CD1c-positive myeloid dendritic cell (primary cell): ENCODE data around the gene KIRREL3.
"Not testable (repeated sequence)": the region's sequence is repeated elsewhere in the genome, so short reads cannot be mapped to it uniquely, and the experiment has no call there.

Experiments used
- DNase-seq: peaks from one replicate; pipeline ENCODE4 v3.0.0-alpha.2; 2016; ENCODE audit errors: extremely low spot score

The KIRREL3 gene

DNA sequence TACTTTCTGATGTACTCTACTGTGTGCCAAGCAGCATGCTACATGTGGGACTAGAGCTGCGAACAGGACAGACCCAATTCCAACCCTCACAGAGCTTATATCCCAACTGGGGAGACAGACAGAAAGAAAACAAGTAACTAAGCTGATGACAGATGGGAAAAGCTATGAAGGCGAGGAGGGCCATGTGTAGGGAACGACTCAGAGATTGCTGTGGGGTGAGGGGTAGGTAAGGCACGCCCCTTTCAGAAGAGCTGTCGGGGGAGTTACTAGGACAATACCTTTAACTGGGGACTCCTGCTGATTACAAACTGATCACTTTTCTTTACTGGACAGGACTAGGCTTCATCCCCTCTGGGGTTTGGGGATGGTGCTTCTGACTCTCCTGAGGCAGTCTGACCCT, 596.2 kb downstream of the KIRREL3 start:
- DNase-seq: no peak

DNA sequence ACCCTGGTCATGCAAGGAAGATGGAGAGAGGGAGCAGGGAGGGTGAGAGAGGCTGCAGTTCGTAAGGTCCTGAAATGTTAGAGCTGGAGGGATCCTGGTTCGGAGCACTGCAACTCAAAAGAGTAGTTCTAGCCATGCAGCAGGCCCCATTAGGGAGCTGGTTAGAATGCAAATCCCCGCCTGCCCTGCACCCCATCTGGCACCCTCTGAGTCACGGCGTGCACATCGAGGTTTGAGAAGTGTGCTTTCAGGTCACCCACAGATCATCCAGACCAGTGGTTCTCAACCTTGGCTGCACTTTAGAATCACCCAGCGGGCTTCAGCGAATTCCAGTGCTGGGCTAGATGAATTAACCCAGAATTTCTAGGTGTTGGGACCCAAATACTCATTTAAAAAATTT, 596.9 kb downstream of the KIRREL3 start:
- no peak for DNase-seq

DNA sequence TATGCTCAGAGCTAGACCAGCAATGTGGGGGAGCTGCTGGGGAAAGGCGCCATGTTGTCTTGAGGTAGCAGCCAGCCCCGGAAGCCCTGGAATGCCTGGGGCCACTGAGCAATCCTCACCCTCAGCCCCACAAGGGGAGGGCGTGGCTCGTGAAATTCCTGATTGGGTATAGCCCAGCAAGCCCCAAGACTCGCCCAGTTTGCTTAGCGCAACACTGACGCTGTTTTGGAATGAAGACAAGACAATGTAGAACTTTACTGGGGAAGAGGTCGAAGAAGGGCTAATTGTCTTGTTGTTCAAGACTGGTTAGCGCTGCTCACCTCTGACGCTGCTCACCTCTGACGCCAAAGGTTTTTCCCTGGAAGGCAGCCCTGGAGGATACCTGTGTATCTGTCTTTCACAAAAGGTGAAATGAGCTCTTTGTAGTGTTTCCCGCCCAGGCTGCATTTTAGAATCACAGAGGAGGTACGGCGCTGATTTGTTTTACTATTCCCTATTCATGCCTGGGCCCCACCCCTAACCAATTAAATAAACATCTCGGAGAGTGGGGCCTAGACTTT, 597.5 kb downstream of the KIRREL3 start:
- no peak for DNase-seq

DNA sequence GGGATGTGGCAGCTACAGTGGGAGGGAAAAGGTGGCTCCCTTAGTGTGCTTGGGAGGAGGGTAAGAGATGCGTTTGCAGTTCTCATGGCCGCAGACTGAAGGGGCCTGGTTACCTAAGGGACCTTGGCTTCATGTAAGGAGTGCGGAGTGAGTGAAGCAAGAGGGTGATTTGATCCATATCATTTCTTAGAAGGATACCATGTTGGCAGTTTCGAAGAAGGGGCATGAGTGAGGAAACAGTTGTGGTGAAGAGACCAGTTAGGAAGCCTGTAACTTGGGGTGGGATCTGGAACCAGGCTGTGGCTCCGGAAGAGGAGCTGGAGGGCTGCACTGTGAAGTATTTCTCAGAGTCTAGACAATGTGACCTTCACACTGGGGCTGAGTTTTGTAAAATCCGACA, 600.1 kb downstream of the KIRREL3 start:
- DNase-seq: no peak

DNA sequence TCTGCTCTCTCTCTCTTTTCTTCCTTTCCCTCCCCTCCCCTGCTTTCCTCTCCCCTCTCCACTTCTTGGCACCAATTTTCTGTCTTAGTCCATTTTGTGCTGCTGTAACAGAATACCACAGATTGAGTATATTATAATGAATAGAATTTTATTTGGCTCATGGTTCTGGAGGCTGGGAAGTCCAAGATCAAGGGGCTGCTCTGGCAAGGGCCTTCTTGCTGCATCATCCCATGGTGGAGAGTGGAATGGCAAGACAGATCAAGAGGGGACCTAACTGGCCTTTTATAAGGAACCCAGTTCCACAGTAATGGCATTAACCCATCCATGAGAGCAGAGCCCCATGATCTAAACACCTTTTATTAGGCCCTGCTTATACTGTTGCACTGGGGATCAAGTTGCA, 600.6 kb downstream of the KIRREL3 start:
- DNase-seq: no peak

DNA sequence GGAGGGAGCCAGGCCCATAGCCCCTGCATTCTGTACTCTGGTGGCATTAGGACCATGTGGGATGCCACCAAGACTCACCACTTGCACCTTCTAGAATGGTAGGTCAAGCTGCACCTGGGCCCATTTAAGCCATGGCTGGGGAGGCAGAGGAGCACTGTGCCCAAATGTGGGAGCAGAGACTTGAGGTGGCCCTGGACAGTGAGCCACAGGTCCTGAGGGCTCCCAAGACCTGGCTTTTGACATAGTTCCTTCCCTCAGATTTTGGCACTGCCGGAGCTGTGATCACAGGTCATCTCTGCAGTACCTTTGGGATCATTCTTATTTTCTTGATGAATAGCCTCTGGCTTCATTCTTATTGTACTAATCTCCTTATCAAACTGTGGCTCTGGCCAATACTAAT, 601.8 kb downstream of the KIRREL3 start:
- DNase-seq: no peak

DNA sequence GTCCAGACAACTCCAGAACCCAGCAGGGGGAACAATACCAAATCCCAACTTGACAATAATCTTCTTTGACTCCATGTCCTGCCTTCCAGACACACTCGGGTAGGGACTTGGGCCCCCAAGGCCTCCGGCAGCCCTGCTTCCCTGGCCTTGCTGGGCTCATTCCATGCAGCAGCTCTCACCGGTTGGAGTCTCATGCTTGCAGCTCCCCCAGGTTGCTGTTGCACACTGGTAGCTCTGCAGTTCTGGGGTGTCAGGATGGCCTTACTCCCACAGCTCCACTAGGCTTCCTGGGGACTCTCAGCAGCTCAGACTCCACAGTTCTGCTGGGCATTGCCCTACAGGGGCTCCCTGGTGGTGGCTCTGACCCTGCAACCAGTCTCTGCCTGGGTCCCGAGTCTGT, 602.3 kb downstream of the KIRREL3 start:
- no peak for DNase-seq

DNA sequence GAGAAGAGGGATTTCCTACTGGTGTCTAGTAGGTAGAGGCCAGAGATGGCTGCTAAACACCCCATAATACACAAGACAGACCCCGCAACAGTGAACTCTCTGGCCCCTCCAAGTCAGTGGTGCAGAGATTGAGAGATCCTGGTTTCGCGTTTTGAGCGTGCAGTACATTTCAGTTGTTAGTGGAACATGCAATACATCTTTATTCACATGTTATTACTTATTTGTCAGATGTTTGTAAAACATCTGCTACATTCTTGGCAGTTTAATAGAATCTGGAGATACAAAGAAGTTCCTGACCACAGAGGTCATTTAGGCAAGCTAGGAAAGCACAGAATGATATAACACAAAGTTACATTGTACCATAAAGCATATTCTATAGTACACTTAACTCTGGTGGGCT, 603.6 kb downstream of the KIRREL3 start:
- no peak for DNase-seq

DNA sequence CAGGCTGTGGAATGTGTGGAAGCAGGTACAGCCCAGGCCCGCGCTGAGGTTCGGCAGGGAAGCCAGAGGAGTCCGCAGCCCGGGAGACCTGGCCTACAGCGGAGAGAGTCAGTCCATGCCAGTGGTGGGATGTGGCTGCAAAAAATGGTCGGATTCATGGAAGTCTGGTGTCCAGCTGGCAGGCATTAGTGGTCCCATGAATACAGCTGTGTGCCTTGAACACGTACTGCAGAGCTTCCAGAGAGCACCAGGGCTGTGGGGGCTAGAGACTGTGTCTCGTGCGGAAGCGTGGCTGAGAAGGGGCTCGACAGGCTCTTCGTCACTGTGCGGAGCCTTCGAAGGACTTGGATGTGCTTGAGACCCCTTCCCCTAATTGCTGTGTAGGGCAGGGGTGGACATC, 604.3 kb downstream of the KIRREL3 start:
- DNase-seq: not testable (repeated sequence)

DNA sequence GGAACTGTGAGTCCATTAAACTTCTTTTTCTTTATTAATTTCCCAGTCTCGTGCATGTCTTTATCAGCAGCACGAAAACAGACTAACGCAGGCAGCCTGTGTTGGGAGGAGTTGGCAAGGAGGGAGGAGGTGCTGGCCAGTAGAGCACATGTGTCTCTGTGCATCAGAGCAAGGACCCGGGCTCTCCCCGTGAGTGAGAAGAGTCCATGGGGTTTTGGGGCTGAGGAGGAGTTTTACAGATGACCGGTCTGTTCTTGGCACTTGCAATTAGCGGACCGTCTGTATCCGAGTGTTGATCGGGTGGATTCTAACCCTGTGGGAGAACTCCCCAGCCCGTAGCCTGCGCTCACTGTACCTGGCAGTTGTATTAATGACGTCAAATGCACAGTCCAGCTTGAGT, 604.8 kb downstream of the KIRREL3 start:
- not testable (repeated sequence) for DNase-seq

DNA sequence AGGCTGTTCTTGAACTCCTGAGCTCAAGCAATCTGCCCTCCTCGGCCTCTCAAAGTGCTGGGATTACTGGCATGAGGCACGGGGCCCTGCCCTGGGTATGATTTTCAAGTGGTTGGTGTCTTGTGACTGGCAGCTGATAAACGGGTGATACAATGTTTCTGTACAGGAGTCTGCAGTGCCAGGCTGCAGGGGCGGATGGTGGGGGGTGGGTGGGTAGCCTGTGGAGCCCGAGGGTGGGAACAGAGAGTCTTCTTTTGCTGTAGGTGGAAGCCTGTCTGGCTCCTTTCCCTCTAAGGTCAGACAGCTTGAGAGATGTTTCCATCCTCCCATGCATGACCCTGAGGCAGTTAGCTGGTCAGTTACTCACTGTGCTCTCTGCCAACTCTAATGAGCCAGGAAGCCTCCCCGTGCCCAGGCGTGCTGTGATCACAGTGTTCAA, 605.9 kb downstream of the KIRREL3 start:
- not testable (repeated sequence) for DNase-seq

DNA sequence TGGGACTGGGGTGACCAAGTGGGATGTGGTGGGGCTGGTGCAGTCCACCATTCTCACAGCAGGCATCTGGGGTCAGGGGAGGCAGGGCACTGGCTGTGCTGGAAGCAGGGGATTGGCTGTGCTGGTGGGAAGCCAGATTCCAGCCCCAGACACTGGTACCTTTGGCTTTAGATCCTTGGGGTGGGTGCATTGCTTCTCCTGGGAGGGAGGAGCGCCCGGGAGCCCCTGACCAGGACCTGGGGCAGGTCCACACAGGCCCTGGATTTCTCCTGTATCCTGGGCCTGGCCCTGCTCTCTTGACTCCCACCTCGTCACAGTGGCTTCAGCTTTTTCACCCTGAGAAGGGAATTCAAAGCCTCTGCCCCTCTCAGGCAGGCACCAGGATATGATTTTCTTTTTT, 606.5 kb downstream of the KIRREL3 start:
- DNase-seq: no peak

DNA sequence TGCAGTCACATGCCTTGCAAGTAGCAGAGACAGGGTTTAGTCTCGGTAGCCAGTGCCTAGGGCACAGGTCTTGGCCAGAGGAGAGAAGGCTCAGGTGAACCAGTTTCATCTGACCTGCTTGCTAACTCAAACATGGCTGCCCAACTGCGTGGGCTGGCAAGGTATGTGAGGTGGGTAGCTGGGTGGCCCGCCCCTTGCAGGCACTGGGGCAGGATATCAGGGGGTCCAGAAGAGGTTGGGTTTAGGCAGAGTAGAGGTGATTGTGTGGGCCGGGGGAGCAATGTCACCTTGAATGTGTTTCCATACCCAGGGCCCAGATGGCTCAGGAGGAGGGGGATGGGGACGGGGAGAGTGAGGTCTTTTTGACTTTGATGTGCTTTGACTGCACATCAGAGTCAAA, 607.4 kb downstream of the KIRREL3 start:
- no peak for DNase-seq

DNA sequence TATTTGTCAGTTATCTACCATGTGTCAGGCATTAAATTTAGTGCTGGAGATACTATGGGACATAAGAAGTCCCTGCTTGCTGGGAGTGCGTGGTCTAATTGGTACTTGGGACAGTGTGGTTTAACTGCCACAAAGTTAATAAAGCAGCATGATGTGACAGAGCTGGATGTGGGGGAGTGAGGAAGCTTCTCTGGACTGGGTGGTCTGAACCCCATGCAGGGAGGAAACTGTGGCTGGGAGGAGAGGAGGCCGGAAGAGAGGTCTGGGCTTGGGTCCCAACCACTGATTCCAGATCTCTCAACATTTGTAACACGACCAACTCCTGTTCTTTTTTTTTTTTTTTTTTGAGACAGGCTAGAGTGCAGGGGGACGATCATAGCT, 607.9 kb downstream of the KIRREL3 start:
- no peak for DNase-seq

DNA sequence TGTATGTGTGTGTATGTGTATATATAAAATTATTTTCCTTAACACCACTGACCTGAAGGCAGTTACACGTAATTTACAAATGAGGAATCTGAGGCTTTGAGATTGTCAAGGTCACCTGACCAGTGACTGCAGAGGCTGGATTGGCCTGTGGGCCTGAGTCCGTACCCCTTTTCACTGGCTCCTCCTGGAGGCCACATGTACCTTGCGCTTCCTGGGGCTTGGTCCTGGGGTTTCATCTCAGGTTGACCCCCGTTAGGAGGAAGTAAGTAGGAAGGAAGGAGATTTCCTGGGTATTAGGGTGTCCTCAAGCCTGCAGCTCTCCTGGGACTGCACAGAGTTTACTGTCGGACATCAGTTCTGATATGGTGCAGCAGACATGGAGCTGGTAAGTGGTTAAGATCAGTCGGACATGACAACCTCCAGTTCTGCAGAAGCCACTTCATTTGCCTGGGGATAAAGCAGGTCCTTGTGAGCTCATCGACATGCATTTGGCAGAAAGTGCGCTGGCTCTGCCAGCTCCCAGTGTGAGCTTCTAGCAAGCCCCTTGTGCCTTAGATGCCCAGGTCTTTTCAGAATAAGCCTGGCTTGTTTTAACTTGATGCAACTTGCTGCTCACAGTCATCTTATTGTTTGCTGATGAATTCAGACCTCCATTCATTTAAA, 608.5 kb downstream of the KIRREL3 start:
- DNase-seq: peak; percentile 64

DNA sequence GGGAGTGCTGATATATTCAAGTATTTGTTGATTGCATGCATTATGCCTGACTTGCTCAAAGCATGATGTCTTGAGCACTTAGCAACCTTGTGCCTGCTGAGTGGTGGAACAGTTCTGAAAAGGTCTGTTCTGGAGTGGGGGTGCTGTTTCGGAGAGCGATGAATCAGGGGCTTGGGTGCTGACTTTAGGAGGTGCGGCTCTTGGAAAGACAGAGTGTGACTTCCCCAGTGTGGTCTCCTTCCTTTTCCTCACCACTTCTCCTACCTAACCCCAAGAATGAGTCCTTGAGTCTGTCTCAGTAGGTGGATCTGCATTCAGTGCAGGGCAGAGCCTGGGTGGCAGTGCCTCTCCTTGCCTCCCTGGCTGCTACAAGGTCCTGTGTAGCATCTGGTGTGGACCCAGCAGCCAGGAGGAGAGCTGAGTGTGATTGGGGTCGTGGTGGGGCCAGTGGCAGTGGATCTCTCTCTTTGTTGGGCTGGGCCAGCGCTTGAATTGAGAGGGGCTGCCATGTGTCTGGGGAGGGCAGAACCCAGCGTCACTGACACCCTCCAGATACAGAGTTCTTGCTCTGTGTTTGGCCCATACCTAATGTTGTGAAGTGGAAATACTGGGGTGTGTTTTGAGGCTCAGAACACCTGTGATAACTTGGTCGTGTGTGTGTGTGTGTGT, 609.1 kb downstream of the KIRREL3 start:
- peak; percentile 4 for DNase-seq

DNA sequence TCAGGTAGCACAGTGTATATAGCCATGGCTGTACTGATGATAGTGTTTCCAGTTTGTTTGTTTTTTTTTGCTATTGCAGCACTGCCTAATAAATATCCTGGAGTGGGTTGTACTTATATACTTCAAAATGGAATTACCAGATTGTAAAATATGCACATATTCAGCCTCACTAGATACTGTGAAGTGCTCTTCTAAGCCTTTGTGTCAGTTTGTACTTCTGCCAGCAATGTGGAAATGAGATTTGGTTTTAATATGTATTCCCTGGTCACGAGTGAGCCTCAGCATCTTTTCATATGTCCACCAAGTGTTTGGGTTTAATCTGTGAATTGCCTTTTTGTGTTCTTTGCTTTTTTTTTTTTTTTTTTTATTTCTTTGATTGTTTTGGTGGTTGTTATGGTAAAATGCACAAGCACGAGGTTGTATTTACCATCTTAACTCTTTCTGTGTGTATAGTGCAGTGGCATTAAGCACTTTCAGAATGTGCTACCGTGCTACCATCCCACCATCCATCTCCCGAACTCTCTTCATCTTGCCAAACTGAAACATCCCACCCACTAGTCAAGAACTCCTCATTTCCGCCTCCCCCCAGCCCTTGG, 610.2 kb downstream of the KIRREL3 start:
- no peak for DNase-seq

DNA sequence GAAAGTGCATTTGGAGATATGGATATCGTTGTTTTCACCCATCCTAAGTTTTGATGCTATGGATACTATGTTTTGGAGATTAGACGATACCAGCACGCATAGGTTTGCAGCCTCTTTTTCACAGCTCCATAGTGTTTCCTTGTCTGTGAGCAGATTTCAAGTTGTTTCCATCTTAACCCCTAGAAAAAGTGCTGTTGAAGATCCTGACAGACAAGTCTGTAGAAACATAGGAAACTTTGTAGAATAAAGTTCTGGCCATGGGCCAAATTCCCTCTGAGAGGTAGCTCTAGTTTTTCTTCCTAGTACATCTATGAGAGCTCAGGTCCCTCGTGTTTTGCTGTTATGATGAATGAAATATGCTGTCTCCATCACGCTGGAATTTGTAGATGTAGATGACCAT, 612.7 kb downstream of the KIRREL3 start:
- no peak for DNase-seq

DNA sequence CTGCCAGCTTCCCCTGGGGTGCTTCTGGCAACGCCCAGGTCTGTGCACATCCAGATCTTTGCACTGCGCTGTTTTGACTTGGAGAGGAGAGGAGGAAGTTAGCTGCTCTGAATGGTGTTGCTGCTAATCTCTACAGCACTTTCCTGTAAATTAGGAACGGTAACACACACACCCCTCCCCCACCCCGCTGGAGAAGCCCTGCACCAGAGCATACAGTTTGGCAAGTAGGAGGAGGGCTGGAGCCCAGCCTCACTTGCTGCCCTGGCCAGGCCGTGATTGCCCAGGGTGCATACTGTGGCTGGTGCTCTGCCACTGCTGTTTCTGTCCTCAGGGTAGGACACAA, 613.9 kb downstream of the KIRREL3 start:
- DNase-seq: peak; percentile 40

DNA sequence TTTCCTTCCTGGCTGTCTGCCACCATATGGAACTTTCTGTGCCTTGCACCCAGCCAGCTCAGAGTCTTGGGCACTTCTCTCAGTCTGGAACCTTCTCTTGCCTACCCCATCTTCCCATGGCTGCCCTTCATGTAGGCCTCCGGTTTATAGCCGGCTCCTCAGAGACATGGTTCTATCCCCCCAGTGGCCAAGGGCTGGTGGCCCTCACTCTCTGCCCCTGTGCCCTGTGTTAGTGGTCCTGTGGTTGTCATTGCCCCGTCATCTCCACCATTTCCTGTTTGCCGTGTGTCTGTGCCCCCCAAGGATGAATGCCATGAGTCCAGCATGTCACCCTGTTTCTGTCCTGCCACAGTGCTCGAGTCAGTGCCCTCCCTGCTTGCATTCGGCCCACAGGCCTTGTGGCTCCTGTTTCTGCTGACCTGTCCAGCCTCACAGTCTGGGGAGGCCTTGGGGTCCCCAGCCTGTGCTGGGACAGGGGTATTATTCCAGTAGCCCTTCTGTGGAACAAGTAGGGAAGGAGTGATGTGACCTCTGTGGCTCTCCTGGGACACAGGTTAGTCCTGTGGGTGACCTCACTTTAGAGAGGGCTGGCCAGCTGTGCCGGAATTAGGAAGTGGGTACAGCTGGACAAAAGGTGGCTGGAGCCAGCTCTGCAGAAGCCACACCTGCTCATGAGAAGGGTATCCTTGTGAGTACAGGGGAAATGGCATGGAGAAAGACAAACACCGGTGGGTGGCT, 614.4 kb downstream of the KIRREL3 start:
- no peak for DNase-seq

DNA sequence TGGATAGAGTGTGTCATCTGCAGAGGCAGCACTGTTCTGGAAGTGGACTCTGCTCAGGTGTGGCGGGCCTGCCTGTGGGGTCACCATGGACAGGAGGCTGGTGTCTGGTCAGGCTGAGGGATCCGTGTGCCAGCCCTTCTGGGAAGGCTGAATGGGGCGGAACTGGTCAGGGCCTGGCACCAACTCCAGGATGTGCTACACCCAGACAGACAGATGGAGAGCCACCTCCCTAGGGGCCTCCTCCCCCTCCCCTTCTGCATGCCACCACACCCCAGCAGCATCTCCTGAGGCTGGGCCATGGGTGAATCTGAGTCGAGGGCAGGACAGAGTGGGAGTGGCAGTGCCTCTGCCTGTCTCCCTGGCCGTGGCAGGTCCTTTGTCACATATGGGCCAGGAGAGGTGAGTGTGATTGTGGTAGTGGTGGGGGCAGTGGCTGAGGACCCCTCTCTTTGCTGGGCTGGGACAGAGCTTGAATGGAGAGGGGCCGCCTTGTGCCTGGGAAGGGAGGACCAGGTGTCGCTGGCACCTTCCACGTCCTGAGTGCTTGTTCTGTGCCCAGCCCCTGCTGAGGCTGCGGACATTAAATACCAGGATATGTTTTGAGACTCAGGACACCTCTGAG, 616.0 kb downstream of the KIRREL3 start:
- DNase-seq: no peak
